ENCODE measurements around the gene BSN. TPM values are rescaled to one million over a fixed set of nuclear protein-coding genes. Genes with fewer than 3 reads are reported as not detected.
A peak's percentile ranks its signal among the peaks of the same experiment; 100 is the strongest.

BSN gene
- total and polyA plus RNA-seq, 2 experiments from 2014 or later, result under 0.01 to 0.03 TPM

DNA sequence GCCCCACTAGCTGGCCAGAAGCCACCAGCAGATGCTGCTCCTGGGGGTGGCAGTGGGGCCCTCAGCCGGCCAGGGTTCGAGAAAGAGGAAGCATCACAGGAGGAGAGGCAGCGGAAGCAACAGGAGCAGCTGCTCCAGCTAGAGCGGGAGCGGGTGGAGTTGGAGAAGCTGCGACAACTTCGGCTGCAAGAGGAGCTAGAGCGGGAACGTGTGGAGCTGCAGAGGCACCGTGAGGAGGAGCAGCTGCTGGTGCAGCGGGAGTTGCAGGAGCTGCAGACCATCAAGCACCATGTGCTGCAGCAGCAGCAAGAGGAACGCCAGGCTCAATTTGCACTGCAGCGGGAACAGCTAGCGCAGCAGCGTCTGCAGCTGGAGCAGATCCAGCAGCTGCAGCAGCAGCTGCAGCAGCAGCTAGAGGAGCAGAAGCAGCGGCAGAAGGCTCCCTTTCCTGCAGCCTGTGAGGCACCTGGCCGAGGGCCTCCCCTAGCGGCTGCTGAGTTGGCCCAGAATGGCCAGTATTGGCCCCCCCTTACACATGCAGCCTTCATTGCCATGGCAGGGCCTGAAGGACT, 102.3 kb downstream of the BSN start:
- Histone ChIP-seq H3K4me3 (no peak overlapping the region), H3K27ac (no peak overlapping the region), H3K36me3 (ENCODE audit: low read depth) (no peaks in the 10 kb centered on the region), H4K20me1 (ENCODE audit: insufficient read depth) (no peaks in the 10 kb centered on the region), H3K9ac (no peak overlapping the region), H3F3A (ENCODE audit: insufficient read depth) (no peaks in the 10 kb centered on the region), H3K79me2 (ENCODE audit: insufficient read depth) (no peaks in the 10 kb centered on the region), H3K27me3 (replicated peaks; ENCODE audit: insufficient read depth) (0 out of 2 replicates have a peak, but pooled peaks cover 12% of the 10 kb centered on the region), H3K4me1 (ENCODE audit: insufficient read depth) (no peaks in the 10 kb centered on the region), H3K9me2 (ENCODE audit: insufficient read depth) (no peaks in the 10 kb centered on the region), H2AFZ (no peak overlapping the region), H3K4me2 (ENCODE audit: unreplicated experiment) (no peak overlapping the region), H3K9me3 (ENCODE audit: low read depth) (no peaks in the 10 kb centered on the region)
- in situ Hi-C loops (cut with MboI), result no loop called here
- DNase-seq, result peak; percentile 43
- 11 to 13% methylated on average over 15 to 18 of the region's 18 CpGs for WGBS, 2 experiments (ENCODE audit: low coverage in 1 of 2, low lambda C conversion rate in 2 of 2, missing lambda C conversion rate in 2 of 2)
- TF ChIP-seq EZH2phosphoT487 (IDR thresholded peaks at IDR 0.05; ENCODE audit: insufficient read depth, low read depth), result no peak
- TF ChIP-seq EZH2 (IDR thresholded peaks at IDR 0.05; ENCODE audit: insufficient read depth, poor library complexity, severe bottlenecking), result no peak

DNA sequence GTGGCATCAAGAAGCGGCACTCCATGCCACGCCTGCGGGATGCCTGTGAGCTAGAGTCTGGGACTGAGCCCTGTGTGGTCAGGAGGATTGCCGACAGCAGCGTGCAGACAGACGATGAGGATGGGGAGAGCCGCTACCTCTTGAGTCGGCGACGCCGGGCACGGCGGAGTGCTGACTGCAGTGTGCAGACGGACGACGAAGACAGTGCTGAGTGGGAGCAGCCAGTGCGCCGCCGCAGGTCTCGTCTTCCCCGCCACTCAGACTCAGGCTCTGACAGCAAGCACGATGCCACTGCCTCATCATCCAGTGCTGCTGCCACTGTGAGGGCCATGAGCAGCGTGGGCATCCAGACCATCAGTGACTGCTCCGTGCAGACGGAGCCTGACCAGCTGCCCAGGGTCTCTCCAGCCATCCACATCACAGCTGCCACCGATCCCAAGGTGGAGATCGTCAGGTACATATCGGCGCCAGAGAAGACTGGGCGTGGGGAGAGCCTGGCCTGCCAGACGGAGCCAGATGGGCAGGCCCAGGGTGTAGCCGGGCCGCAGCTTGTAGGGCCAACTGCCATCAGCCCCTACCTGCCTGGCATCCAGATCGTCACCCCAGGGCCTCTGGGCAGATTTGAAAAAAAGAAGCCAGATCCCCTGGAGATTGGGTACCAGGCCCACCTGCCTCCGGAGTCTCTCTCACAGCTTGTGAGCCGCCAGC, 103.1 kb downstream of the BSN start:
- H3K4me2 ChIP-seq (ENCODE audit: unreplicated experiment), result no peak overlapping the region
- no peaks in the 10 kb centered on the region for H3F3A ChIP-seq (ENCODE audit: insufficient read depth)
- H2AFZ ChIP-seq, result no peak overlapping the region
- no peaks in the 10 kb centered on the region for H3K9me3 ChIP-seq (ENCODE audit: low read depth)
- no peaks in the 10 kb centered on the region for H4K20me1 ChIP-seq (ENCODE audit: insufficient read depth)
- no peak for DNase-seq
- H3K79me2 ChIP-seq (ENCODE audit: insufficient read depth), result no peaks in the 10 kb centered on the region
- H3K36me3 ChIP-seq (ENCODE audit: low read depth), result no peaks in the 10 kb centered on the region
- no peaks in the 10 kb centered on the region for H3K9me2 ChIP-seq (ENCODE audit: insufficient read depth)
- H3K4me1 ChIP-seq (ENCODE audit: insufficient read depth), result no peaks in the 10 kb centered on the region
- no peak overlapping the region for H3K9ac ChIP-seq
- 79 to 84% methylated on average over 22 to 36 of the region's 36 CpGs for WGBS, 2 experiments (ENCODE audit: low coverage in 1 of 2, low lambda C conversion rate in 2 of 2, missing lambda C conversion rate in 2 of 2)
- in situ Hi-C loops (cut with MboI), result no loop called here
- no peak overlapping the region for H3K27ac ChIP-seq
- TF ChIP-seq EZH2phosphoT487 (IDR thresholded peaks at IDR 0.05; ENCODE audit: insufficient read depth, low read depth) (no peak), EZH2 (IDR thresholded peaks at IDR 0.05; ENCODE audit: insufficient read depth, poor library complexity, severe bottlenecking) (no peak)
- 0 out of 2 replicates have a peak, but pooled peaks cover 12% of the 10 kb centered on the region for H3K27me3 ChIP-seq (replicated peaks; ENCODE audit: insufficient read depth)
- no peak overlapping the region for H3K4me3 ChIP-seq

DNA sequence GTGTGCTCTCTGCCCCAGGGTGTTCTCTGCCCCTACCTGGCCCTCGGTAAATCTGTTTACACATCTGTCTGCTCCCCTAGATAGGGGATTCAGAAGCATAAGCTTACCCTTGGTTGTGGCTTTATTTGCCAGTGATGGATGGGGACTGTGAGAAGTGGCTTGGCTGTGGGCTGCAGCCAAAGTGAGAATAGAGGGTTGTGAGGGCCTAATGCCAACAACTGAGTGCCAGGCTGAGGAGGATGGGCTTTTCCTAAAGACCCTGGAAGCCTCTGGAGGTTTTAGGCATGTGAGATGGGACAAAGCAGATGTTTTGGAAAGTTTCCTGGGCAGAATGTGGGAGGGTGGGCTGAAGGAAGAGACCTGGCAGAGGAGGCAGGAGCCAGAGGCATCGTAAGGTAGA, 104.4 kb downstream of the BSN start:
- Histone ChIP-seq H3K79me2 (ENCODE audit: insufficient read depth) (no peaks in the 10 kb centered on the region), H3K4me1 (ENCODE audit: insufficient read depth) (no peaks in the 10 kb centered on the region), H2AFZ (no peak overlapping the region), H3K27me3 (replicated peaks; ENCODE audit: insufficient read depth) (0 out of 2 replicates have a peak, but pooled peaks cover 12% of the 10 kb centered on the region), H3K9ac (no peak overlapping the region), H3K9me2 (ENCODE audit: insufficient read depth) (no peaks in the 10 kb centered on the region), H3K36me3 (ENCODE audit: low read depth) (no peaks in the 10 kb centered on the region), H3K27ac (no peak overlapping the region), H3K4me3 (no peak overlapping the region), H4K20me1 (ENCODE audit: insufficient read depth) (no peaks in the 10 kb centered on the region), H3F3A (ENCODE audit: insufficient read depth) (no peaks in the 10 kb centered on the region), H3K9me3 (ENCODE audit: low read depth) (no peaks in the 10 kb centered on the region), H3K4me2 (ENCODE audit: unreplicated experiment) (no peak overlapping the region)
- DNase-seq, result no peak
- WGBS, 2 experiments (ENCODE audit: low coverage in 1 of 2, low lambda C conversion rate in 2 of 2, missing lambda C conversion rate in 2 of 2), result 37 to 52% methylated on average over 2 of the region's 2 CpGs
- TF ChIP-seq EZH2 (IDR thresholded peaks at IDR 0.05; ENCODE audit: insufficient read depth, poor library complexity, severe bottlenecking), result no peak
- TF ChIP-seq EZH2phosphoT487 (IDR thresholded peaks at IDR 0.05; ENCODE audit: insufficient read depth, low read depth), result no peak
- in situ Hi-C loops (cut with MboI), result no loop called here

DNA sequence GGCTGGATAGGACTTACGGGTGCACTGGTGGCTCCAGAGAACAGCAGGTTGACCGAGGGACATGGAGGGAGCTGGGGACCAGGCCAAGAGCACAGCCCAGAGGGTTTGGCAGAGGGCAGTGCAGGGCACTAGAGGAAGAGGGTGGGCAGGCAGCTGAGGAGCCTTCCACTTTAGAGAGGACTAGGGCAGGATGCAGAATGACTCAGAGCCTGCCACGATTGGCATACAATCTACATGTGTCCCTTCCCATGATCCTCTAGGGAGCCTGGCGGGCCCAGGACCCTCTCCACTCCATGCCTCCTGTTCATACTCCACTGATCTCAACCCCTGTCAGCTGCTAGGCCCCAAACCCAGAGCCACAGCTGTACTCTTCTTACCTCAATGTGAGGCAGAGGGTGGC, 105.5 kb downstream of the BSN start:
- Histone ChIP-seq H3K79me2 (ENCODE audit: insufficient read depth) (no peaks in the 10 kb centered on the region), H3K27me3 (replicated peaks; ENCODE audit: insufficient read depth) (0 out of 2 replicates have a peak, but pooled peaks cover 12% of the 10 kb centered on the region), H3K36me3 (ENCODE audit: low read depth) (no peaks in the 10 kb centered on the region), H3K9ac (no peak overlapping the region), H3K4me2 (ENCODE audit: unreplicated experiment) (no peak overlapping the region), H3K4me1 (ENCODE audit: insufficient read depth) (no peaks in the 10 kb centered on the region), H2AFZ (no peak overlapping the region), H3K9me3 (ENCODE audit: low read depth) (no peaks in the 10 kb centered on the region), H3K27ac (no peak overlapping the region), H3K9me2 (ENCODE audit: insufficient read depth) (no peaks in the 10 kb centered on the region), H3K4me3 (no peak overlapping the region), H3F3A (ENCODE audit: insufficient read depth) (no peaks in the 10 kb centered on the region), H4K20me1 (ENCODE audit: insufficient read depth) (no peaks in the 10 kb centered on the region)
- WGBS, 2 experiments (ENCODE audit: low coverage in 1 of 2, low lambda C conversion rate in 2 of 2, missing lambda C conversion rate in 2 of 2), result 33 to 35% methylated on average over 4 of the region's 4 CpGs
- no peak for DNase-seq
- TF ChIP-seq EZH2 (IDR thresholded peaks at IDR 0.05; ENCODE audit: insufficient read depth, poor library complexity, severe bottlenecking) (no peak), EZH2phosphoT487 (IDR thresholded peaks at IDR 0.05; ENCODE audit: insufficient read depth, low read depth) (no peak)
- in situ Hi-C loops (cut with MboI), result no loop called here
